ENCODE data around the gene SBK3. TPM values are rescaled to one million over a fixed set of nuclear protein-coding genes. Genes with fewer than 3 reads are reported as not detected.

Gene SBK3
- total and polyA plus RNA-seq, 2 donors (not counting 1 experiment from before 2014, with no cell fraction given), result not detected

GRCh38 chr19:55500368-55500952 lies 44.9 kb downstream of the SBK3 start:
- Histone ChIP-seq H3K9ac (ENCODE audit: low read length) (no peak overlapping the region), H3K4me3 (ENCODE audit: control extremely low read depth in 1 of 5, extremely low read depth in 1 of 5, insufficient read depth in 1 of 5, low read depth in 2 of 5, low read length in 4 of 5) (no peak overlapping the region), H3K4me1 (ENCODE audit: control insufficient read depth in 2 of 2, insufficient read depth in 2 of 2, low read length in 2 of 2) (peaks cover 4 to 16% of the 10 kb centered on the region in 2 donors), H3K36me3 (replicated peaks in 1 of 2; ENCODE audit: control extremely low read depth in 1 of 2, control insufficient read depth in 1 of 2, extremely low read depth in 1 of 2, insufficient read depth in 2 of 2, low read length in 1 of 2) (no peaks in the 10 kb centered on the region), H2AFZ (ENCODE audit: insufficient read depth, low read depth, low read length, poor library complexity, severe bottlenecking) (no peak overlapping the region), H3K27ac (ENCODE audit: low read length in 2 of 2) (no peak overlapping the region), H3K79me2 (ENCODE audit: control insufficient read depth, insufficient read depth, low read length) (peaks cover 6% of the 10 kb centered on the region), H3K9me3 (ENCODE audit: control extremely low read depth in 1 of 3, control insufficient read depth in 2 of 3, insufficient read depth in 1 of 3, low read length in 2 of 3) (no peaks in the 10 kb centered on the region), H4K20me1 (ENCODE audit: control insufficient read depth, insufficient read depth, low read length, poor library complexity, severe bottlenecking) (no peaks in the 10 kb centered on the region), H3K4me2 (replicated peaks; ENCODE audit: low read depth, low read length, poor library complexity, severe bottlenecking) (no peak overlapping the region), H3K27me3 (replicated peaks in 1 of 4; ENCODE audit: control extremely low read depth in 1 of 4, control insufficient read depth in 3 of 4, insufficient read depth in 4 of 4, low read length in 3 of 4) (no peaks in the 10 kb centered on the region)
- CTCF ChIA-PET, result interaction anchor here (0.9 to 1.1 kb wide), 2 partner anchors 11 to 33 kb away, joined by 3 read pairs; no protein-coding TSS in a partner anchor
- POLR2A ChIA-PET, result no interaction called here
- Mint-ChIP-seq H3K27me3 (no peaks in the 10 kb centered on the region), H3K9me3 (ENCODE audit: insufficient read depth) (no peaks in the 10 kb centered on the region), H3K27ac (no peak overlapping the region), H3K4me1 (peaks cover 16% of the 10 kb centered on the region), H3K4me3 (no peak overlapping the region)
- intact Hi-C loops (cut with micrococcal nuclease), result loop anchor here (5.0 kb wide), 2 partner anchors 132 to 198 kb away; no protein-coding TSS in a partner anchor
- TF ChIP-seq CTCF (IDR thresholded peaks at IDR 0.05) (no peak), EZH2 (IDR thresholded peaks at IDR 0.05; ENCODE audit: borderline replicate concordance, insufficient read depth, low read depth, low read length, poor library complexity, severe bottlenecking) (no peak)
- 90% methylated on average over 23 of the region's 26 CpGs for WGBS (ENCODE audit: insufficient coverage)
- no peak for DNase-seq
- ATAC-seq (ENCODE audit: low read depth), result no peak

GRCh38 chr19:55498246-55498840 lies 47.0 kb downstream of the SBK3 start:
- no peak for DNase-seq
- H3K9me3 Mint-ChIP-seq (ENCODE audit: insufficient read depth), result no peaks in the 10 kb centered on the region
- H3K4me1 Mint-ChIP-seq, result peaks cover 7% of the 10 kb centered on the region
- ATAC-seq (ENCODE audit: low read depth), result no peak
- TF ChIP-seq CTCF (IDR thresholded peaks at IDR 0.05) (no peak), EZH2 (IDR thresholded peaks at IDR 0.05; ENCODE audit: borderline replicate concordance, insufficient read depth, low read depth, low read length, poor library complexity, severe bottlenecking) (no peak)
- Histone ChIP-seq H3K9me3 (ENCODE audit: control extremely low read depth in 1 of 3, control insufficient read depth in 2 of 3, insufficient read depth in 1 of 3, low read length in 2 of 3) (no peaks in the 10 kb centered on the region), H3K4me1 (ENCODE audit: control insufficient read depth in 2 of 2, insufficient read depth in 2 of 2, low read length in 2 of 2) (peaks cover 2 to 4% of the 10 kb centered on the region in 2 donors), H3K9ac (ENCODE audit: low read length) (no peak overlapping the region), H2AFZ (ENCODE audit: insufficient read depth, low read depth, low read length, poor library complexity, severe bottlenecking) (no peak overlapping the region), H3K36me3 (replicated peaks in 1 of 2; ENCODE audit: control extremely low read depth in 1 of 2, control insufficient read depth in 1 of 2, extremely low read depth in 1 of 2, insufficient read depth in 2 of 2, low read length in 1 of 2) (no peaks in the 10 kb centered on the region), H3K4me2 (replicated peaks; ENCODE audit: low read depth, low read length, poor library complexity, severe bottlenecking) (no peak overlapping the region), H3K4me3 (ENCODE audit: control extremely low read depth in 1 of 5, extremely low read depth in 1 of 5, insufficient read depth in 1 of 5, low read depth in 2 of 5, low read length in 4 of 5) (no peak overlapping the region), H3K27me3 (replicated peaks in 1 of 4; ENCODE audit: control extremely low read depth in 1 of 4, control insufficient read depth in 3 of 4, insufficient read depth in 4 of 4, low read length in 3 of 4) (peaks cover 0 to 5% (median 0%) of the 10 kb centered on the region in 4 experiments), H4K20me1 (ENCODE audit: control insufficient read depth, insufficient read depth, low read length, poor library complexity, severe bottlenecking) (no peaks in the 10 kb centered on the region), H3K27ac (ENCODE audit: low read length in 2 of 2) (no peak overlapping the region), H3K79me2 (ENCODE audit: control insufficient read depth, insufficient read depth, low read length) (peaks cover 4% of the 10 kb centered on the region)
- POLR2A ChIA-PET, result no interaction called here
- intact Hi-C loops (cut with micrococcal nuclease), result no loop called here
- CTCF ChIA-PET, result interaction anchor here (1.2 to 3.0 kb wide), 3 partner anchors 31 to 357 kb away, joined by 3 to 14 read pairs (median 4); no protein-coding TSS in a partner anchor
- no peaks in the 10 kb centered on the region for H3K27me3 Mint-ChIP-seq
- H3K27ac Mint-ChIP-seq, result no peak overlapping the region
- H3K4me3 Mint-ChIP-seq, result no peak overlapping the region
- WGBS (ENCODE audit: insufficient coverage), result no CpG with 5 or more reads among the region's 2 CpGs

Measured in B cell (primary cell).